Uterus (tissue), 2 donors: ENCODE data around the gene NCDN.

Source experiments
- CTCF ChIP-seq, 4 experiments: fragments of 200-600 bp in 2 of 4; fragments of 450-650 bp in 2 of 4; sonication (generic) in 2 of 4; IDR thresholded peaks; one replicate each; pipeline ENCODE4 v1.5.1; 2016 to 2019; ENCODE audit warnings: antibody characterized with exemption in 4 of 4, mild to moderate bottlenecking in 2 of 4, moderate library complexity in 1 of 4
- POLR2A ChIP-seq, 2 donors: fragments of 450-650 bp; IDR thresholded peaks; one replicate each; pipeline ENCODE4 v1.6.1; 2016; ENCODE audit warnings: antibody characterized with exemption in 2 of 2, mild to moderate bottlenecking in 1 of 2, moderate library complexity in 1 of 2

- TF ChIP-seq CTCF (IDR thresholded peaks at IDR 0.05), result no peak
- TF ChIP-seq POLR2A (IDR thresholded peaks at IDR 0.05), result no peak
Measured at GRCh38 chr1:35535243-35535642, 22.4 kb upstream of the NCDN start.
